MG63 (cell line): ENCODE measurements around the gene AP1S3. TPM values are rescaled to one million over a fixed set of nuclear protein-coding genes. Genes with fewer than 3 reads are reported as not detected.

Source experiments
- DNase-seq: peaks from one replicate; pipeline ENCODE4 v3.0.0-alpha.2; 2020
- H3K27me3 ChIP-seq: fragments of 250-450 bp; sonication (Bioruptor Pico); 2 replicates; pipeline ENCODE4 v1.5.1; 2020; ENCODE audit warnings: mild to moderate bottlenecking, moderate library complexity
- H3K36me3 ChIP-seq: fragments of 250-450 bp; sonication (Bioruptor Pico); 2 replicates; pipeline ENCODE4 v1.5.1; 2020; ENCODE audit warnings: mild to moderate bottlenecking, moderate library complexity
- H3K4me3 ChIP-seq: fragments of 250-450 bp; sonication (Bioruptor Pico); 2 replicates; pipeline ENCODE4 v1.5.1; 2020; ENCODE audit warnings: mild to moderate bottlenecking, moderate library complexity
- H3K9me3 ChIP-seq: fragments of 250-450 bp; sonication (Bioruptor Pico); 2 replicates; pipeline ENCODE4 v1.5.1; 2020; ENCODE audit warnings: mild to moderate bottlenecking, moderate library complexity
- total RNA-seq: library from RNA; depleted of rRNA; stranded (reverse); fragments of >200 nt; shearing (Covaris generic); gene quantifications from 2 replicates; pipeline ENCODE4 v1.2.3, GENCODE V29; 2014; ENCODE audit warnings: low replicate concordance

Gene AP1S3
- total RNA-seq, 1 experiment from 2014 or later = 22.2 TPM

DNA sequence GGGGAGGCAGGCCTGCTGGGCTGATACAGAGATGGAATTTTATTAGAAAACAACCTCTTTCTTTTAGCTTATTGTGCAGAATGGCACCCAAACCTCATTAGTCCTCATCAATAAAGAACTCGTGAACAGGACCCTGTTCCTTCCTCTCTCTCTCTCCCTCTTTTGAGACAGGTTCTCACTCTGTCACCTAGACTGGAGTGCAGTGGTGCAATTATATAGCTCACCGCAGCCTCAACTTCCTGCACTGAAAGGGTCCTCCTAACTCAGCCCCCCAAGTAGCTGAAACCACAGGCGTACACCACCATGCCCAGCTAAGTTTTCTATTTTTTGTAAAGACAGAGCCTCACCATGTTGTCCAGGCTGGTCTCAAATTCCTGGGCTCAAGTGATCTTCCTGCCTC, 21.7 kb upstream of the AP1S3 start:
- DNase-seq = no peak

GRCh38 chr2:223856584-223856983, 19.2 kb upstream of the AP1S3 start:
- no peaks in the 10 kb centered on the region for H3K36me3 ChIP-seq
- peak; percentile 11 for DNase-seq
- H3K4me3 ChIP-seq = no peak overlapping the region
- H3K27me3 ChIP-seq = no peaks in the 10 kb centered on the region
- H3K9me3 ChIP-seq = no peaks in the 10 kb centered on the region

More for the DNA sequence above, 21.7 kb upstream of the AP1S3 start:
- peaks cover 4% of the 10 kb centered on the region; the same call in 1 of the 2 replicates for H3K36me3 ChIP-seq
- H3K4me3 ChIP-seq = no peak overlapping the region
- H3K9me3 ChIP-seq = no peaks in the 10 kb centered on the region
- H3K27me3 ChIP-seq = no peaks in the 10 kb centered on the region

DNA sequence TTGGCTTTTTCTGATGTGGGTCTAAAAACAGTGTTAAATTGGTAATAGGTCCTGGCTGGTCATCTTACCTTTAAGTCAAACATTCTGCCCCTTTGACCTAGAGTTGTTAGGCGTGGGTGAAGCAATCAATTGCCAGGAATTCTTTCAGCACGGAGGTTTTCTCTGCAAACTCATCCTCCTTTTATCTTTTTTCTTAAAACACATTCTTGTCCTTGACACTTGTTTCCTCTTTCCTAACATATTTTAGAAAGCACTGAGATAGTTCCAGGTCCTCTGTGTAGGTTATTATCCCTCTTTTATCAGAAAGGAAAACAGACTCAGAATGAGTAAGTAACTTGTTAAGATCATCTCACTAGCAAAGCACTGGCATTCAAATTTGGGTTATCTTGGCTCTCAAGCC, 18.6 kb upstream of the AP1S3 start:
- Histone ChIP-seq H3K36me3 (no peaks in the 10 kb centered on the region), H3K4me3 (no peak overlapping the region), H3K27me3 (no peaks in the 10 kb centered on the region), H3K9me3 (no peaks in the 10 kb centered on the region)
- no peak for DNase-seq

DNA sequence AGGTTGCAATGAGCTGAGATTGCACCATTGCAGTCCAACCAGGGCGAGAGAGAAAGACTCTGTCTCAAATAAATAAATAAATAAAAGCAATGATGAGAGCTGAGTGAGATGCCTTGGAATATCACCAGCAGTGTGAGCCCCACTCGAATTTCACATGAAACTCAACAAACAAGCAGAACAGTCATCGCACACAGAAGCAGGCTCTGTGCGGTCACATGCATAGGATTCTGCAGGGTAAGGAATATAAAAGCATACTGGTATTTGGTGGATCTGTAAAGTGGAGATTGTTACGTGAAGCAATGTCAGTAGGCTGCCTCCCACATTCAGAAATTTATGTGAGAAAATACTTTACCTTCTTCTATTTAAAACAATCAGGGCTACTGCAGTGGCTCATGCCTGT, 18.0 kb upstream of the AP1S3 start:
- H3K27me3 ChIP-seq = no peaks in the 10 kb centered on the region
- DNase-seq = peak; percentile 12
- H3K36me3 ChIP-seq = no peaks in the 10 kb centered on the region
- H3K9me3 ChIP-seq = no peaks in the 10 kb centered on the region
- H3K4me3 ChIP-seq = no peak overlapping the region

DNA sequence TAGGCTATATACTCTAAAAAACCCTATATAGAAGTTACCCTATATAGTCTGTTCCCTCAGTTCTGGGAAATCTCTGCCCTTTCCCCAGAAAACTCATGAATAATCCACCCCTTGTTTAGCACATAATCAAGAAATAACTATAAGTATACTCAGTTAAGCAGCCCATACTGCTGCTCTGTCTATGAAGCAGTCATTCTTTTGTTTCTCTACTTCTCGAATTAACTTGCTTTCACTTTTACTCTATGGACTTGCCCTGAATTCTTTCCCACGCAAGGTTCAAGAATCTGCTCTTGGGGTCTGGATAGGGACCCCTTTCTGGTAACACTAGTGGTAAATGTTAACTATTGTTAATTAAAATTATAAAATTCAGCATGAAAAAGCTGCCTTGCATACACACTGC, 17.4 kb upstream of the AP1S3 start:
- Histone ChIP-seq H3K9me3 (no peaks in the 10 kb centered on the region), H3K4me3 (no peak overlapping the region), H3K36me3 (peaks cover 6% of the 10 kb centered on the region; the same call in 1 of the 2 replicates), H3K27me3 (no peaks in the 10 kb centered on the region)
- no peak for DNase-seq

GRCh38 chr2:223853425-223853837, 16.0 kb upstream of the AP1S3 start:
- Histone ChIP-seq H3K27me3 (no peaks in the 10 kb centered on the region), H3K36me3 (peaks cover 8% of the 10 kb centered on the region; the same call in 1 of the 2 replicates), H3K4me3 (no peak overlapping the region), H3K9me3 (peaks cover 5% of the 10 kb centered on the region; the same call in 1 of the 2 replicates)
- DNase-seq = no peak

- Histone ChIP-seq H3K36me3 (peaks cover 8% of the 10 kb centered on the region; the same call in 1 of the 2 replicates), H3K4me3 (no peak overlapping the region), H3K9me3 (peaks cover 5% of the 10 kb centered on the region; the same call in 1 of the 2 replicates), H3K27me3 (no peaks in the 10 kb centered on the region)
- DNase-seq = no peak
Observed at GRCh38 chr2:223852281-223852795, 15.0 kb upstream of the AP1S3 start.

GRCh38 chr2:223847410-223847809, 10.0 kb upstream of the AP1S3 start:
- H3K27me3 ChIP-seq = no peaks in the 10 kb centered on the region
- peaks cover 8% of the 10 kb centered on the region; the same call in 1 of the 2 replicates for H3K36me3 ChIP-seq
- H3K4me3 ChIP-seq = no peak overlapping the region
- DNase-seq = no peak
- peaks cover 5% of the 10 kb centered on the region; the same call in 1 of the 2 replicates for H3K9me3 ChIP-seq

GRCh38 chr2:223846515-223846914, 9.1 kb upstream of the AP1S3 start:
- Histone ChIP-seq H3K4me3 (no peak overlapping the region), H3K27me3 (no peaks in the 10 kb centered on the region), H3K36me3 (peaks cover 8% of the 10 kb centered on the region; the same call in 1 of the 2 replicates), H3K9me3 (peaks cover 5% of the 10 kb centered on the region; the same call in 1 of the 2 replicates)
- no peak for DNase-seq

- no peaks in the 10 kb centered on the region for H3K36me3 ChIP-seq
- no peaks in the 10 kb centered on the region for H3K9me3 ChIP-seq
- no peak overlapping the region for H3K4me3 ChIP-seq
- no peaks in the 10 kb centered on the region for H3K27me3 ChIP-seq
- DNase-seq = no peak
Observed at GRCh38 chr2:223841436-223842190, 4.2 kb upstream of the AP1S3 start.

GRCh38 chr2:223835701-223836532, 1.5 kb downstream of the AP1S3 start:
- H3K4me3 ChIP-seq = peak overlapping the region; percentile 64
- H3K36me3 ChIP-seq = peaks cover 7% of the 10 kb centered on the region; the same call in 1 of the 2 replicates
- peak; percentile 32 for DNase-seq
- no peaks in the 10 kb centered on the region for H3K9me3 ChIP-seq
- no peaks in the 10 kb centered on the region for H3K27me3 ChIP-seq

DNA sequence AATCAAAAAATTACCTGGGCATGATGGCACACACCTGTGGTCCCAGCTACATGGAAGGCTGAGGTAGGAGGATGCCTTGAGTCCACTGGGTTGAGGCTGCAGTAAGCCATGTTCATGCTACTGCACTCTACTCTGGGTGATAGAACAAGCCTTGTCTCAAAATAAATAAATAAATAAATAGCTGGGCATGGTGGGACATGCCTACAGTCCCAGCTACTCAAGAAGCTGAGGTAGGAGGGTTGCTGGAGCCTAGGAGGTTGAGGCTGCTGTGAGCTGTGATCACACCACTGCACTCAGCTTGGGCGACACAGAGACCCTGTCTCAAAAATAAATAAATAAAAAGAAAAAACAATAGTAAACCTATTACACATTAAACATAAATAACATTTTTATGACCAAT, 3.0 kb downstream of the AP1S3 start:
- DNase-seq = no peak
- Histone ChIP-seq H3K36me3 (peaks cover 7% of the 10 kb centered on the region; the same call in 1 of the 2 replicates), H3K4me3 (no peak overlapping the region), H3K27me3 (no peaks in the 10 kb centered on the region), H3K9me3 (no peaks in the 10 kb centered on the region)

DNA sequence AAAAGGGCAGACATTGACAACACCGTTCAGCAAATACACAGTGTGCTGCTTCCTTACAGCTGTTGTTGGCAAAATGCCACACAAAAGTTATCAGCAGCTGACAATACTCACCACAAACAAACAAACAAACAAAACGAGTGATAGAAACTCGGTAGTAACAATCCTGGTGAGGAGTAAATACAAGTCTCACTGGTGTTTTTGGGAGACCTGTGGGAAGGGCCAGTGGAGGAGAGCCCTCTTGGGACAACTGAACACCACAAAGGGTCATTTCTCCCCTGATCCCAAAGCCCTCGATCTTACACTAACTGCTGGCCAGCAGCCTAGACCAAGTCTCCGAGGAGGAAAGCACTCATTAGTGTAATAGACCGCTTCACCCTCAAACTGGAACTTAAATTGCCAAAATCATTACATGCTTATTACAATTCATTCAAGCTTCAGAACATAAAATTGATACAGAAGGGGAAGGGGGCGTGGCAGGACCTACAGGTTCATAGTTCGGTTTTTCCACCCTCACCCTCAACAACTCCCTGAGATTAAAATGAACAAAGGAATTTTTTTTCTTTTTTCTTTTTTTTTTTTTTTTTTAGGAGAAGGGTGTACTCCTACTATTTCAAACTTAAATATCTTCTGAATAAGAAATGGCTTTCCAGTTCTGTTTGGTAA, 5.0 kb downstream of the AP1S3 start:
- H3K9me3 ChIP-seq = no peaks in the 10 kb centered on the region
- peaks cover 7% of the 10 kb centered on the region; the same call in 1 of the 2 replicates for H3K36me3 ChIP-seq
- no peak overlapping the region for H3K4me3 ChIP-seq

GRCh38 chr2:223829128-223829527, 8.3 kb downstream of the AP1S3 start:
- H3K4me3 ChIP-seq = no peak overlapping the region
- no peaks in the 10 kb centered on the region for H3K9me3 ChIP-seq
- DNase-seq = no peak
- H3K27me3 ChIP-seq = no peaks in the 10 kb centered on the region
- peaks cover 7% of the 10 kb centered on the region; the same call in 1 of the 2 replicates for H3K36me3 ChIP-seq

More for the DNA sequence above, 5.0 kb downstream of the AP1S3 start:
- DNase-seq = no peak
- H3K27me3 ChIP-seq = no peaks in the 10 kb centered on the region

DNA sequence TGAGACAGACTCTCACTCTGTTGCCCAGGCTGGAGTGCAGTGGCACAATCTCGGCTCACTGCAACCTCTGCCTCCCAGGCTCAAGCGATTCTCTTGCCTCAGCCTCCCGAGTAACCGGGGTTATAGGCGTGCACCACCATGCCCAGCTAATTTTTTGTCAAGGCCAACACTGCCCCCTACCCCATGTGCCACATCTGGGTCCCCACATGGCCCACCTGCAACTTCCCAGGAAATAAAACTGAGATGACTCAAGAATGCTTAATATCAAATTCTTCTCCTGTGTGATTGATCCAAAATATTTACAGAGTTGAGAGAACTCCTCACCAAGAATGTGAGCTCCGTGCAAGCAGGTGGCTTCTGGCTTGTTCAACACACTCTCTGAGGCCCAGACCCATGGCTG, 9.1 kb downstream of the AP1S3 start:
- Histone ChIP-seq H3K9me3 (no peaks in the 10 kb centered on the region), H3K27me3 (no peaks in the 10 kb centered on the region), H3K4me3 (no peak overlapping the region), H3K36me3 (peaks cover 4% of the 10 kb centered on the region; the same call in 1 of the 2 replicates)
- DNase-seq = no peak

DNA sequence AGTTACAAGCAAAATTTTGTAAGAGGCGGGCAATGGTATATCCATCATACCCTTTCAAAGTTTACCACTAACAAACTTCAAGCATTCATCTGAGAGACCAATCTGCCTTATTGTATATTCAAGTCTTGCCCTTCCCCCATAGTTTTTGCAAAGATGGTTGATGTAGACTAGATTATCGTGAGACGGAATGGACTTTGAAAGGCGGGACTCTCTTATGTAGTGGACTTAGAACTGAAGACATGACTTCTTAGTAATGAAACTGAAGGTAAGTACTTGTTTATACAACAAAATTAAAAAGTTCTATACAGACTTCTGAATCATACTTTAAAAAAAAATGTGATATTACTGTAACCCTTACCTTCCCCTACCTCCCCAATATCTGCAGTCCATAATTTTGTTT, 10.4 kb downstream of the AP1S3 start:
- H3K36me3 ChIP-seq = no peaks in the 10 kb centered on the region; the same call in 1 of the 2 replicates

More for the DNA sequence above, 10.4 kb downstream of the AP1S3 start:
- Histone ChIP-seq H3K27me3 (no peaks in the 10 kb centered on the region), H3K4me3 (no peak overlapping the region), H3K9me3 (no peaks in the 10 kb centered on the region)
- no peak for DNase-seq
